ENCODE results near the gene USP6NL. TPM values are rescaled to one million over a fixed set of nuclear protein-coding genes. Genes with fewer than 3 reads are reported as not detected.

USP6NL gene
- total RNA-seq, 2 donors from 2014 or later: 9.6 to 10.5 TPM

- TF ChIP-seq CTCF (IDR thresholded peaks at IDR 0.05): peak; percentile 75 to 82
- Histone ChIP-seq H3K9me3 (no peaks in the 10 kb centered on the region), H3K4me1 (no peaks in the 10 kb centered on the region), H3K36me3 (no peaks in the 10 kb centered on the region), H3K27me3 (no peaks in the 10 kb centered on the region), H3K27ac (no peak overlapping the region), H3K4me3 (no peak overlapping the region)
- DNase-seq (ENCODE audit: low spot score): peak; percentile 69
Measured at GRCh38 chr10:11472158-11472753, 139.2 kb downstream of the USP6NL start.

GRCh38 chr10:11469575-11470391 lies 141.7 kb downstream of the USP6NL start:
- no peak overlapping the region for H3K27ac ChIP-seq
- no peaks in the 10 kb centered on the region for H3K9me3 ChIP-seq
- no peaks in the 10 kb centered on the region for H3K36me3 ChIP-seq
- no peaks in the 10 kb centered on the region for H3K27me3 ChIP-seq
- no peak for DNase-seq (ENCODE audit: low spot score)
- no peak for TF ChIP-seq CTCF (IDR thresholded peaks at IDR 0.05)
- H3K4me1 ChIP-seq: no peaks in the 10 kb centered on the region
- H3K4me3 ChIP-seq: no peak overlapping the region

GRCh38 chr10:11468126-11468742 lies 143.2 kb downstream of the USP6NL start:
- H3K27me3 ChIP-seq: no peaks in the 10 kb centered on the region
- H3K4me1 ChIP-seq: no peaks in the 10 kb centered on the region
- H3K27ac ChIP-seq: no peak overlapping the region
- no peak overlapping the region for H3K4me3 ChIP-seq
- no peak for TF ChIP-seq CTCF (IDR thresholded peaks at IDR 0.05)
- peaks cover under 1% of the 10 kb centered on the region for H3K36me3 ChIP-seq
- no peak for DNase-seq (ENCODE audit: low spot score)
- no peaks in the 10 kb centered on the region for H3K9me3 ChIP-seq

GRCh38 chr10:11465406-11465805 lies 146.0 kb downstream of the USP6NL start:
- DNase-seq (ENCODE audit: low spot score): no peak
- no peak for TF ChIP-seq CTCF (IDR thresholded peaks at IDR 0.05)
- no peaks in the 10 kb centered on the region for H3K27me3 ChIP-seq
- no peak overlapping the region for H3K4me3 ChIP-seq
- no peaks in the 10 kb centered on the region for H3K9me3 ChIP-seq
- no peaks in the 10 kb centered on the region for H3K4me1 ChIP-seq
- H3K27ac ChIP-seq: no peak overlapping the region
- peaks cover 15% of the 10 kb centered on the region for H3K36me3 ChIP-seq

- Histone ChIP-seq H3K9me3 (no peaks in the 10 kb centered on the region), H3K4me3 (no peak overlapping the region), H3K4me1 (no peaks in the 10 kb centered on the region), H3K36me3 (peaks cover 15% of the 10 kb centered on the region), H3K27me3 (no peaks in the 10 kb centered on the region), H3K27ac (no peak overlapping the region)
- no peak for TF ChIP-seq CTCF (IDR thresholded peaks at IDR 0.05)
- no peak for DNase-seq (ENCODE audit: low spot score)
Measured at GRCh38 chr10:11463111-11463510, 148.3 kb downstream of the USP6NL start.

Data from right atrium auricular region (tissue), 2 donors.